GM21619 (cell line): ENCODE data around the gene DNAJB11.
"Not testable (repeated sequence)": the region's sequence is repeated elsewhere in the genome, so short reads cannot be mapped to it uniquely, and the experiment has no call there.

Source experiments
- ATAC-seq: cut with Tn5 transposase; IDR thresholded peaks from one replicate; pipeline ENCODE4 v1.9.1; 2021; ENCODE audit not compliant: unreplicated experiment

DNAJB11 gene

GRCh38 chr3:186551387-186551786, 19.1 kb upstream of the DNAJB11 start:
- ATAC-seq: no peak

- no peak for ATAC-seq
These were observed 18.0 kb upstream of the DNAJB11 start for GRCh38 chr3:186552408-186553031.

- ATAC-seq: no peak
These were observed 5.9 kb upstream of the DNAJB11 start for GRCh38 chr3:186564586-186564985.

GRCh38 chr3:186566772-186567071, 3.8 kb upstream of the DNAJB11 start:
- no peak for ATAC-seq

- ATAC-seq: peak; percentile 41
These were observed 3.2 kb upstream of the DNAJB11 start, which contains the start of gene TBCCD1 for GRCh38 chr3:186567072-186567921. TBCCD1 (minus strand) TSS chr3:186567339; CDS start chr3:186564329, 3,010 bp downstream.

GRCh38 chr3:186569361-186569760, 1.2 kb upstream of the DNAJB11 start:
- ATAC-seq: not testable (repeated sequence)

DNA sequence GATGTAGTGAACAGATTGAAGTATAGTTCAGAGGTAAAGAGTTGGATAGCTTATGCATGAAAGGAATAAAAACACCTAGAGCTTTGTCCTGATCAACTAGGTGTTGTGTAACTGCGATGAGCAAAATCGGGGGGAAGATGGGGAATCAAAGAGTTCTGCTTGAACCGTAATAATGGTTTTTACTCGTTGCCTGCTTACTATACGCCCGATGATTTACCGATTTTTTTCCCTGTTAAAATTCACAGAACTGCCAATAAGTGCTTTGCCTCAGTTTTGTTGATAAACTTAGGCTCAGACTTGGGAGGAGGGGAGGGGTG, 783 bp upstream of the DNAJB11 start:
- ATAC-seq: no peak

DNA sequence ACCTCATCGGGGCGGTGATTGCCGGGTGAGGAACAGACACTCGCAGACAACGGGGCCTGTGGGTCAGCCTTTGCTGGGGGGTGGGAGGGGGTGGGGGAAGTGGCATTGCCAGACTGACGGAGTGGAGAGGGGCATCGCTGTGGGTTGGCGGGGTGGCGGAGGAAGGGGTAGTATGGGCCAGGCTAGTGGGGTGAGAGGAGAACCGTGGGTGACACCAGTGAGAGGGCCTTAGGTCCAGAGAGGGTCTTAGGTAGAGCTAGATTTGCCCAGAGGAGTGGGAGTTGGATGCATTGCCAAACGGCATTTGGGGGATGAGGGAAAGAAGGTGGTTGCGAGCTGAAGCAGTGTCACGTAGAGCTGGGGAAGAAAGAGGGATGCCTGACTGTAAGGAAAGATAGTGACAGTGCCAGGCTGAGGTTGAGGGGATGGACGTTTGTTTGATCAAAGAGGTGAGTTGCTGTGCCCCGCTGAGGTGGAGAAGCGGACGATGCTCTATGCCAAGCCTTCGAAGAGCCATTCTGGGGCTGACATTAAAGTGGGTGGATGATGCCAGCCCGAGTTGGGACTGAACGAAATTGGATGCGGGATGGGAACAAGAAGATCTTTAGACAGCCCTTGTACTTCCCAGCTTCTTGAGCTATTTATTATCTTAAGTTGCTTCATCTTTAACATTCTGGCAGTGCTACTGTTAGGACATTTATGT, 572 bp downstream of the DNAJB11 start:
- no peak for ATAC-seq

DNA sequence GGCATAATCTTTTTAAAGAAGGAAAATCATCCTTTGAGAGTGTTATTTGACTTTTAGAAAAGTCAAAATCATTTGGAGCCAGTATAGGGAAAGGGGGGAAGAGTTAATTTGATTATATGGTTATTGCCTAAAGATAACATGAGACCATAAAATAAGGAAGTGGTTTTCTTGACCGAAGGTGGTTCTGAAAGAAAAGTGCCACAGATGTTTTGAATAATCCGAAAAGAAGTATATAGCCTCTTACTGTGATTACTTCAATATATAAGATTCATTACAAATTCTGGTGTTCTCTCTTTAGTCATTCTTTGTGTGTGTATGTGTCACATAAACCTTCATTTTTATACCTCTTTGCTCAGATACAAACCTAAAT, 1.1 kb downstream of the DNAJB11 start:
- no peak for ATAC-seq

GRCh38 chr3:186577521-186577920, 7.0 kb downstream of the DNAJB11 start:
- no peak for ATAC-seq

DNA sequence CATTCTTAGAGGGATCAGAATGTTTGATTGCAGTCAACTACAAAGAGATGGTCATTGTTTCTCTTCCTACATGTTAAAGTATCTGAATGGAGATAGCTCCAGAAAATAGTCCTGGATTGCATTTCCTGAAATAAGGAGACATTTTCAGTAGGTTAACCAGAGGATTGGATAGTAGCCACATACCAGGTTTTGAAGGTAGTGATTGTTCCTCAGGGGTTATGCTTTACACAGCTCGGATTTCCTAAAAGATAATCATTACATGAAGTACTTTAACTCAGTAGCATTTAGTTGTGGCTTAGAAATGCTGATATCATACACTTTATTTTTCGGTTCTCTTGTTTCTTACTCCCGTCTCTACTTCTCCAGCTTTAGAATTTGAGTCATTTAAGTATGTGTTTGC, 10.3 kb downstream of the DNAJB11 start:
- ATAC-seq: no peak

DNA sequence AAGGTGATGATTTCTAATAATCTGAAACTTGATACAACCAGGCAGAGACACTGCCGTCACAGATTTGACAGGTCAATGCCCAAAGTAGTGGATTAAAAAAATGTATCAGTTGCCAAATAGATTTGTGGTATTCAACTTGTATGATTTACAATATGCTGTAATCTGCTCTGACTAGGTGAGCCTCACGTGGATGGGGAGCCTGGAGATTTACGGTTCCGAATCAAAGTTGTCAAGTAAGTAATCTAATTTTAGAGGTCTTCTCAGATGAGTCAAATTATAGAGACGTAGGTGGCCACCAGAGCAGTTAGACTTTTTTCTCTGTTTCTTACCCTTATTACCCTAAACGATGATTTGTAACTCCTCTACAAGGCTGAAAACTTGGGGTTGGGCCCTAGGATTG, 12.0 kb downstream of the DNAJB11 start:
- ATAC-seq: no peak

DNA sequence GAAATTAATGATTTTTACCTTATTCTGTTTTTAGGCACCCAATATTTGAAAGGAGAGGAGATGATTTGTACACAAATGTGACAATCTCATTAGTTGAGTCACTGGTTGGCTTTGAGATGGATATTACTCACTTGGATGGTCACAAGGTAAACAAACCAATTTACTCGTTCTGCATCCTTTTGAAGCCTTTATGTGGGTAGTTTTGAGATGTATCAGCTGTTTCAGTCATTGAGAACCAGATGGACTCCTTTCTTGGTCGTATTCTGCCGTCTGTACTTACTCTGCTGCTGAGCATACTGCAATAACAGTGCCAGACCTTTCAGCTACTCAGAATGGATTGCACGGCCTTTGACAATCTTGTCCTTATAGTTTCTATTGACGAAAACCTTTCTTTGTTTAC, 13.3 kb downstream of the DNAJB11 start:
- ATAC-seq: no peak

- not testable (repeated sequence) for ATAC-seq
These were observed 15.7 kb downstream of the DNAJB11 start for GRCh38 chr3:186586245-186586644.

DNA sequence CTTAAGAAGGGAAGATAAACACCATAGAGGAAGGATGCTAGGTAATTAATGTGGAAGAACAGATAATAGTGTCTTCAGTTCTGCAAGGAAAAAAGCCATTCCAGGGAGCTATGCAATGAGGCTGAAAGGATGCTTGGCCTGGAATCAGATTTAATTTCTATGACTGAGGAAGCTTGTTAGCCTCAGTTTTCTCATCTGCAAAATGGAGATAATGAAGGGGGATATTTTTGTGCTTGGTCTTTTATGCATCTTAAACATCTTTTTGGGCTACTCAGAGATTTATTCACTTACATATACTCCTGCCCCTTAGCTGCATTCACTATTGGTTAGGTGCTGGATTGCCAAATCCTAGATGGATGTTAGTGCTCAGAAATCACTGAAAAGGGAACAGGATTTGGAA, 16.7 kb downstream of the DNAJB11 start:
- ATAC-seq: no peak

GRCh38 chr3:186588632-186589031, 18.1 kb downstream of the DNAJB11 start:
- no peak for ATAC-seq

DNA sequence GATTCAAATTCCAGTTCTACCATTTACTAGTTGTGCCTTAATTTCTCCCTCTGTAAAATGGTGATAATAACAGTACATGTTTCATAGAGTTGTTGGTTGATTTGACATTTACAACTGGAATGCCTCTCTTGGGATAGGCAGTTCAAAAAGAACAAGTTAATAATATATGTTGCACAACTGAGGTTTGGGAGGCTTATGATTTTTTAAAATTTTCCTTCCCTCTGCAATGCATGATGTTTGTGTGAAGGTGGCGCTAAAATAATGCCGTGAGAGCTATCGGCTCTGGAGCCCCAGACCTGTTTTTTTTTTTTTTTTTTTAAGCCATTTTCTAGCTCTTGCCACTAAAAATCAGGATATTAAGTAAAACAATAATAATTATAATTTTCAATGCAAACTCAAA, 18.6 kb downstream of the DNAJB11 start:
- no peak for ATAC-seq

GRCh38 chr3:186589856-186590579, 19.5 kb downstream of the DNAJB11 start:
- no peak for ATAC-seq

- ATAC-seq: no peak
These were observed 20.2 kb downstream of the DNAJB11 start for GRCh38 chr3:186590580-186591295.

- ATAC-seq: no peak
These were observed 22.2 kb downstream of the DNAJB11 start for GRCh38 chr3:186592682-186593081.

- no peak for ATAC-seq
These were observed 23.3 kb downstream of the DNAJB11 start for GRCh38 chr3:186593862-186594261.
